Mesenchymal stem cell (in vitro differentiated cells and primary cell): ENCODE data around the gene TMPRSS6.
A peak's percentile ranks its signal among the peaks of the same experiment; 100 is the strongest.

Experiments used
- DNase-seq: peaks from one replicate; pipeline ENCODE4 v3.0.0-alpha.2; 2013
- H2AFZ ChIP-seq: one replicate; pipeline ENCODE4 v1.6.1; 2013; ENCODE audit warnings: low read depth, mild to moderate bottlenecking, control low read depth, inconsistent platforms, low read length, moderate library complexity
- H2AK5ac ChIP-seq: 2 replicates; pipeline ENCODE4 v1.6.1; 2013; ENCODE audit warnings: low read length, moderate library complexity, mild to moderate bottlenecking, inconsistent platforms; ENCODE audit not compliant: severe bottlenecking
- H2BK120ac ChIP-seq: one replicate; pipeline ENCODE4 v1.6.1; 2013; ENCODE audit warnings: low read depth, mild to moderate bottlenecking, inconsistent platforms, low read length, moderate library complexity
- H2BK12ac ChIP-seq, 2 experiments: one replicate each; pipeline ENCODE4 v1.6.1; 2013; ENCODE audit warnings: inconsistent platforms in 2 of 2, low read length in 2 of 2, mild to moderate bottlenecking in 2 of 2, moderate library complexity in 2 of 2, control low read depth in 1 of 2
- H2BK15ac ChIP-seq: one replicate; pipeline ENCODE4 v1.6.1; 2013; ENCODE audit warnings: mild to moderate bottlenecking, low read depth, inconsistent platforms; ENCODE audit not compliant: poor library complexity, severe bottlenecking
- H2BK5ac ChIP-seq: 2 replicates; pipeline ENCODE4 v1.6.1; 2013; ENCODE audit warnings: low read depth, mild to moderate bottlenecking, low read length, control low read depth, inconsistent platforms; ENCODE audit not compliant: poor library complexity, severe bottlenecking
- H3K14ac ChIP-seq, 2 experiments: one replicate each; pipeline ENCODE4 v1.6.1; 2013; ENCODE audit warnings: inconsistent platforms in 2 of 2, low read length in 2 of 2, control low read depth in 1 of 2, mild to moderate bottlenecking in 1 of 2, moderate library complexity in 1 of 2
- H3K18ac ChIP-seq, 2 experiments: one replicate each; pipeline ENCODE4 v1.6.1; 2013; ENCODE audit warnings: inconsistent platforms in 2 of 2, low read length in 2 of 2, control low read depth in 1 of 2, low read depth in 1 of 2, mild to moderate bottlenecking in 1 of 2
- H3K23ac ChIP-seq, 2 experiments: one replicate each; pipeline ENCODE4 v1.6.1; 2013; ENCODE audit warnings: inconsistent platforms in 2 of 2, low read length in 2 of 2, mild to moderate bottlenecking in 2 of 2, moderate library complexity in 2 of 2, control low read depth in 1 of 2
- H3K27ac ChIP-seq: 2 replicates; pipeline ENCODE4 v1.5.1; 2013; ENCODE audit warnings: mild to moderate bottlenecking, moderate library complexity, low read length, control low read depth, inconsistent platforms; ENCODE audit not compliant: poor library complexity, severe bottlenecking
- H3K27me3 ChIP-seq, 2 experiments: 2 replicates each; pipeline versions ENCODE4 v1.6.1 to v1.7.0; 2013; ENCODE audit warnings: low read length in 2 of 2, mild to moderate bottlenecking in 2 of 2, moderate library complexity in 2 of 2, control low read depth in 1 of 2, inconsistent platforms in 1 of 2; ENCODE audit not compliant: control insufficient read depth in 1 of 2, insufficient read depth in 1 of 2
- H3K36me3 ChIP-seq, 2 experiments: 2 replicates each; pipeline versions ENCODE4 v1.6.1 to v1.7.0; 2013; ENCODE audit warnings: low read length in 2 of 2, control low read depth in 1 of 2, inconsistent platforms in 1 of 2, low read depth in 1 of 2, mild to moderate bottlenecking in 1 of 2; ENCODE audit not compliant: insufficient read depth in 2 of 2, control insufficient read depth in 1 of 2
- H3K4ac ChIP-seq, 2 experiments: one replicate each; pipeline ENCODE4 v1.6.1; 2013; ENCODE audit warnings: inconsistent platforms in 2 of 2, low read length in 2 of 2, mild to moderate bottlenecking in 2 of 2, moderate library complexity in 2 of 2, control low read depth in 1 of 2, low read depth in 1 of 2
- H3K4me1 ChIP-seq: 2 replicates; pipeline ENCODE4 v1.6.1; 2013; ENCODE audit warnings: low read depth, low read length, control low read depth; ENCODE audit not compliant: control insufficient read depth, insufficient read depth
- H3K4me2 ChIP-seq: 2 replicates; pipeline ENCODE4 v1.6.1; 2013; ENCODE audit warnings: low read length, mild to moderate bottlenecking, inconsistent platforms; ENCODE audit not compliant: poor library complexity, severe bottlenecking
- H3K4me3 ChIP-seq, 2 experiments: 2 replicates each; pipeline versions ENCODE4 v1.5.1 to v1.7.0; 2013; ENCODE audit warnings: low read length in 2 of 2, mild to moderate bottlenecking in 2 of 2, control low read depth in 1 of 2, low read depth in 1 of 2; ENCODE audit not compliant: insufficient read depth in 1 of 2
- H3K79me1 ChIP-seq: replicated peaks from 2 replicates; pipeline ENCODE4 v1.6.1; 2013; ENCODE audit warnings: mild to moderate bottlenecking, control low read depth, low read length, inconsistent platforms; ENCODE audit not compliant: poor library complexity, severe bottlenecking
- H3K9ac ChIP-seq: 2 replicates; pipeline ENCODE4 v1.7.0; 2013; ENCODE audit warnings: mild to moderate bottlenecking, low read length, moderate library complexity
- H3K9me3 ChIP-seq: 2 replicates; pipeline ENCODE4 v1.7.0; 2013; ENCODE audit warnings: mild to moderate bottlenecking, low read length; ENCODE audit not compliant: control insufficient read depth
- H4K8ac ChIP-seq: one replicate; pipeline ENCODE4 v1.6.1; 2013; ENCODE audit warnings: inconsistent platforms, mild to moderate bottlenecking, low read length, moderate library complexity
- H4K91ac ChIP-seq: one replicate; pipeline ENCODE4 v1.6.1; 2013; ENCODE audit warnings: mild to moderate bottlenecking, low read length, inconsistent platforms
- WGBS: methylation state at CpG from one replicate; pipeline ENCODE4 v1.1.7; 2013; ENCODE audit warnings: mixed read lengths; 5-methylcytosine and 5-hydroxymethylcytosine counted together

Gene TMPRSS6

GRCh38 chr22:37021710-37022482, 87.6 kb downstream of the TMPRSS6 start:
- no peaks in the 10 kb centered on the region for H3K27me3 ChIP-seq
- no peak overlapping the region for H3K4ac ChIP-seq
- no peak overlapping the region for H3K18ac ChIP-seq
- no peak overlapping the region for H3K9ac ChIP-seq
- no peak overlapping the region for H2BK15ac ChIP-seq
- H3K4me1 ChIP-seq: peaks cover 37% of the 10 kb centered on the region
- H2AK5ac ChIP-seq: peak overlapping the region; percentile 19
- H2BK5ac ChIP-seq: no peak overlapping the region
- no peaks in the 10 kb centered on the region for H3K9me3 ChIP-seq
- peak; percentile 50 for DNase-seq
- H3K36me3 ChIP-seq: peaks cover 27 to 57% of the 10 kb centered on the region in 2 experiments
- H3K79me1 ChIP-seq: peaks cover 64% of the 10 kb centered on the region
- WGBS: 80% methylated on average over 13 of the region's 13 CpGs
- no peak overlapping the region for H3K27ac ChIP-seq
- H3K14ac ChIP-seq: no peak overlapping the region
- no peak overlapping the region for H3K23ac ChIP-seq
- no peak overlapping the region for H2AFZ ChIP-seq
- H4K91ac ChIP-seq: no peak overlapping the region
- H3K4me3 ChIP-seq: peak overlapping the region in 1 of 2 experiments; percentile 3
- no peak overlapping the region for H2BK12ac ChIP-seq
- H3K4me2 ChIP-seq: no peak overlapping the region
- peak overlapping the region; percentile 81 for H4K8ac ChIP-seq
- H2BK120ac ChIP-seq: no peak overlapping the region

GRCh38 chr22:37021041-37021440, 88.5 kb downstream of the TMPRSS6 start:
- no peak overlapping the region for H3K4me2 ChIP-seq
- H3K9me3 ChIP-seq: no peaks in the 10 kb centered on the region
- no peak overlapping the region for H3K14ac ChIP-seq
- H3K4me1 ChIP-seq: peaks cover 40% of the 10 kb centered on the region
- no peaks in the 10 kb centered on the region for H3K27me3 ChIP-seq
- H3K36me3 ChIP-seq: peaks cover 27 to 57% of the 10 kb centered on the region in 2 experiments
- no peak overlapping the region for H2BK120ac ChIP-seq
- H4K8ac ChIP-seq: no peak overlapping the region
- H4K91ac ChIP-seq: no peak overlapping the region
- DNase-seq: no peak
- 94% methylated on average over 5 of the region's 5 CpGs for WGBS
- H2AFZ ChIP-seq: no peak overlapping the region
- no peak overlapping the region for H3K9ac ChIP-seq
- no peak overlapping the region for H3K4me3 ChIP-seq
- no peak overlapping the region for H3K27ac ChIP-seq
- no peak overlapping the region for H2BK15ac ChIP-seq
- peaks cover 62% of the 10 kb centered on the region for H3K79me1 ChIP-seq
- no peak overlapping the region for H2BK12ac ChIP-seq
- H2BK5ac ChIP-seq: no peak overlapping the region
- no peak overlapping the region for H3K4ac ChIP-seq
- peak overlapping the region; percentile 5 for H2AK5ac ChIP-seq
- H3K18ac ChIP-seq: no peak overlapping the region
- H3K23ac ChIP-seq: no peak overlapping the region

- H3K4ac ChIP-seq: peak overlapping the region in 1 of 2 experiments; percentile 84
- H3K79me1 ChIP-seq: peaks cover 56% of the 10 kb centered on the region
- no peak overlapping the region for H2BK5ac ChIP-seq
- 3% methylated on average over 4 of the region's 5 CpGs for WGBS
- no peaks in the 10 kb centered on the region for H3K27me3 ChIP-seq
- H3K18ac ChIP-seq: peak overlapping the region; percentile 62 to 93
- no peak overlapping the region for H2BK15ac ChIP-seq
- H3K9ac ChIP-seq: peak overlapping the region; percentile 77
- peaks cover 40% of the 10 kb centered on the region for H3K4me1 ChIP-seq
- H3K36me3 ChIP-seq: peaks cover 18 to 52% of the 10 kb centered on the region in 2 experiments
- H2AFZ ChIP-seq: peak overlapping the region; percentile 66
- H2AK5ac ChIP-seq: no peak overlapping the region
- DNase-seq: peak; percentile 63
- peak overlapping the region; percentile 85 to 87 for H3K4me3 ChIP-seq
- no peak overlapping the region for H3K23ac ChIP-seq
- H3K14ac ChIP-seq: peak overlapping the region in 1 of 2 experiments; percentile 23
- H4K8ac ChIP-seq: peak overlapping the region; percentile 59
- no peak overlapping the region for H2BK12ac ChIP-seq
- H3K4me2 ChIP-seq: peak overlapping the region; percentile 75
- no peak overlapping the region for H4K91ac ChIP-seq
- H2BK120ac ChIP-seq: peak overlapping the region; percentile 100
- H3K27ac ChIP-seq: peak overlapping the region; percentile 31
- H3K9me3 ChIP-seq: no peaks in the 10 kb centered on the region
These were observed 89.4 kb downstream of the TMPRSS6 start for GRCh38 chr22:37020192-37020479.

GRCh38 chr22:37019309-37020191, 90.0 kb downstream of the TMPRSS6 start, which contains the start of the genes MPST and TST:
Gene MPST (plus strand): TSS chr22:37019742. CDS start chr22:37019837, 95 bp downstream.
Gene TST (minus strand): TSS chr22:37019447. CDS start chr22:37018732, 715 bp downstream.
- H3K18ac ChIP-seq: peak within 1 kb of the TSS; percentile 85 to 93
- under 1% methylated on average over 66 of the region's 107 CpGs for WGBS
- peak within 1 kb of the TSS; percentile 94 for H2BK15ac ChIP-seq

More at GRCh38 chr22:37019309-37020191, 90.0 kb downstream of the TMPRSS6 start, which contains the start of the genes MPST and TST:
- H3K36me3 ChIP-seq: peaks cover 18 to 47% of the 10 kb centered on the region in 2 experiments
- peak within 1 kb of the TSS; percentile 54 for H3K27ac ChIP-seq
- H3K9me3 ChIP-seq: no peaks in the 10 kb centered on the region
- peak within 1 kb of the TSS; percentile 85 to 87 for H3K4me3 ChIP-seq
- H2BK5ac ChIP-seq: peak within 1 kb of the TSS; percentile 99
- H3K79me1 ChIP-seq: peaks cover 51% of the 10 kb centered on the region
- H3K9ac ChIP-seq: peak within 1 kb of the TSS; percentile 77
- no peak within 1 kb of the TSS for H2BK12ac ChIP-seq
- H3K4me2 ChIP-seq: peak within 1 kb of the TSS; percentile 94
- peak within 1 kb of the TSS; percentile 83 for H4K91ac ChIP-seq
- H3K14ac ChIP-seq: peak within 1 kb of the TSS in 1 of 2 experiments; percentile 63
- H3K23ac ChIP-seq: peak within 1 kb of the TSS in 1 of 2 experiments; percentile 49
- peak within 1 kb of the TSS; percentile 66 for H2AFZ ChIP-seq
- no peaks in the 10 kb centered on the region for H3K27me3 ChIP-seq
- DNase-seq: peak; percentile 72
- H2AK5ac ChIP-seq: peak within 1 kb of the TSS; percentile 62
- H3K4ac ChIP-seq: peak within 1 kb of the TSS in 1 of 2 experiments; percentile 84
- peak within 1 kb of the TSS; percentile 100 for H2BK120ac ChIP-seq
- peak within 1 kb of the TSS; percentile 59 for H4K8ac ChIP-seq
- H3K4me1 ChIP-seq: peaks cover 43% of the 10 kb centered on the region
